GM18868 (cell line): ENCODE data around the gene GPX4.
"Not testable (repeated sequence)": the region's sequence is repeated elsewhere in the genome, so short reads cannot be mapped to it uniquely, and the experiment has no call there.

Experiments used
- ATAC-seq: cut with Tn5 transposase; IDR thresholded peaks from one replicate; pipeline ENCODE4 v1.9.1; 2021; ENCODE audit warnings: mild to moderate bottlenecking, moderate library complexity; ENCODE audit not compliant: unreplicated experiment

Gene GPX4

DNA sequence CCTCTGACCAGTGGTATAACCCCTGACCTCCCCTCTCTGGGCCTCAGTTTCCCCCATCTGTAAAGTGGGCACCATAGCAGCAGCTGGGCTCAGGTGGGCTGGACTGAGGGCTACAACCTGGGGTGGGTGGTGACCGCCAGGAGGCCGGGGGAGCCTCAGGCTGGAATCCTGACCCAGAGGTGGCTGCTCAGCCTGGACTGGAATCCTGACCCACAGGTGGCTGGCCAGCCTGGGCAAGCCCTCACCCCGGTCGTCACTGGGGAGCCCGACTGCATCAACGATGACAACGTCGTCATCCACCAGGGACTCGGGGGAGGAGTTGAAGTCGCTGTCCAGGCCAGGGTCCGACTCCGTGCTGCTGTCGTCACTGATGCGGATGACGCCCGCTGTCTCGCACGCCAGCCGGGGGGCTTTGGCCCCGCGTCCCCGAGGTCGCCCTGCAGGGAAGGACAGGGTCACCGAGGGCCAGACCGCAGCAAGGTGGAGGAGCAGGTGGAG is 10.2 kb downstream of the GPX4 start:
- ATAC-seq: no peak

DNA sequence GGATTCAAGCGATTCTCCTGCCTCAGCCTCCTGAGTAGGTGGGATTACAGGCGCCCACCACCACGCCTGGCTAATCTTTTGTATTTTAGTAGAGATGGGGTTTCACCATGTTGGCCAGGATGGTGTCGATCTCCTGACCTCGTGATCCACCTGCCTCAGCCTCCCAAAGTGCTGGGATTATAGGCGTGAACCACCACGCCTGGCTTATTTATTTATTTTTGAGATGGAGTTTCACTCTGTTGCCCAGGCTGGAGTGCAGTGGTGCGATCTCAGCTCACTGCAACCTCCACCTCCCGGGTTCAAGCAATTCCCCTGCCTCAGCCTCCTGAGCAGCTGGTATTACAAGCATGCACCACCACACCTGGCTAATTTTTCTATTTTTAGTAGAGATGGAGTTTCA is 10.9 kb downstream of the GPX4 start:
- not testable (repeated sequence) for ATAC-seq

DNA sequence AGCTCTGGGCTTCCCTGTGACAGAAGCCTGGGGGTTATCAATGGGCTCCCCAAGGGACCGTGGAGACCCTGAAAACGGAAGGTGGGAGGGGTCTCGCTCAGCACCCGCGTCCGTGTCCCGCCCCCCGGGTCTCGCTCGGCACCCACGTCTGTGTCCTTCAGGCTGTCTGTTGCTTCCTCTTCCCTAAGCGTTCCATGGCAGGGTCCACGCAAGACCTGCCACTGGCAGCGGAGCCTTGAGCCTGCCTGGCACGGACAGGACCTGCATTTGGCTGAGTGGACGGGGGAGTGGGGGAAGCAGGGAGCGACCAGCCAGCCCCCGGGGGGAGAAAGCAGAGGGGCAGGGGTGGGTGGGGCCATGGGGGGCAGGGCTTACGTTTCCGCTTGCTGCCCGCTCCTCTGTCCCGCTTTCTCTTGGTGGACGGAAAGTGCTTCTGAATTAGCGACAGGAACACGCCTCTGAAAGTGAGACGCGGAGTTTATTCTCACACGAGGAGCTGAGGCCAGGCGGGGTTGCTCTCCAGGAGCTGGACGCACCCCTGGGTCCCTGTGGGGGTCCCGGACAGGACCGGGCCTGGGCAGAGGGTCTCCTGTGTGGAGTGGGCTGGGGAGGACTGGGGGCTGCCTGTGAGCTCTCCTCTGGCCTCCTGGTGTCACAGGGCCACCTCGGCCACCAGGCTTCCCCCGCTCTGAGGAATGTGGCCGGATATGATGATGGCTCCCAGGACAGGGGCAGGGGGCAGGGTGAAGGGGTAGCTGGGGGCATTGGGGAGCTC is 12.0 kb downstream of the GPX4 start:
- no peak for ATAC-seq

DNA sequence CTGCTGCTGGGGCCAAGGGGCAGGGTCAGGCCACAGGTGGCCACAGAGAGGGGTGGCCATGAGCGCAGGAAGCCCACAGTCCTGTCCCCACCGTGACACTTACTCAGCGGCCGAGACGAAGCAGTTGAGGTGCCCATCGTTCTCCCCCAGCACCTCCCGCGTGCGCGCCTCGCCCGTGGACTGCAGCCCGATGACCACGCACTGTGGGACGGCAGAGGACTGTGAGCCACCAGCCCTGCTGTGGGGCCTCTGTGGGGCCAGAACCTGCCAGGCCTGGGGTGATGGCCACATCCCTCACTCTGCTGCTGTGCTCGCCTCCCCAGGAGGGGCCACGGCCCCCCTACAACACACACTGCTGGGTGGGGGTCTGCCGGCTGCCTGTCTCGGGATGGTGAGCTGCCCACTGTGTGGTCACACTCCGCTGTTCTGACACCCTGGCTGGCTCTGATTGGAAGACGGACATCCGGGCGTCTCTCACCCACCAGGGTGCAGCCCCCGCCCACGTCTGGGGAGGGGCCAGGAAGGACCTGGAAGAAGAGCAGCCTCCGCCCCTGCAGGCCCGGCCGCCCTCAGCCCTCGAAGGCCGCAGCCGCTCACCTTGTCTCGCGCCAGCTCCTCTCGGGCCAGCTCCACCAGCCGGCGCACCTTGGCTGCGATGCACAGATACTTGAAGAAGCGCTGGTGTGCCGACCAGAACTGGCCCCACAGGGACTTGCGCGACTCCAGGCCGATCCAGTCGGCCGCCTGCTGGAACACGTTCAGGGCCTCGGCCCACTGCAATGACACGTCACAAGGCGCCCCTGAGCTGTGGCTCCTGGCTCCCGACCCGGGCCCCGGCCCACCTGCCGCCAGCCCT is 13.2 kb downstream of the GPX4 start:
- no peak for ATAC-seq

DNA sequence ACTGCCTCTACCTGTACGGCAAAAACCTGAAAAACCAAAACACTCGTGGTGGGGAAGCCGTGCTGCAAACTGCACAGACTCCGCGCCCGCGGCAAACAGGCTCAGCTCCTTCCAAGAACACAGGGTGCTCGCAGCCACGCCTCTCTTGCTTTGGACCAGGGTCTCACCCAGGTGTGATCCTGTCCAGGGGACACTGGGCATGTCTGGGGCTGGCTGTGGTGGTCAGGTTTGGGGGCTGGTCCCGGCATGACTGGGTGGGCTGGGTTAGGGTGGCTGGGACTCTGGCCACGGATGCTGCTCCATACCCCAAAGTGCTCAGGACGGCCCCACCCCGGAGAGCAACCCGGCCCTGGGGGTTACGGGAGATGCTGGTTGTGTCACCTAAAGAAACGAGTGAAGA is 13.9 kb downstream of the GPX4 start:
- no peak for ATAC-seq

DNA sequence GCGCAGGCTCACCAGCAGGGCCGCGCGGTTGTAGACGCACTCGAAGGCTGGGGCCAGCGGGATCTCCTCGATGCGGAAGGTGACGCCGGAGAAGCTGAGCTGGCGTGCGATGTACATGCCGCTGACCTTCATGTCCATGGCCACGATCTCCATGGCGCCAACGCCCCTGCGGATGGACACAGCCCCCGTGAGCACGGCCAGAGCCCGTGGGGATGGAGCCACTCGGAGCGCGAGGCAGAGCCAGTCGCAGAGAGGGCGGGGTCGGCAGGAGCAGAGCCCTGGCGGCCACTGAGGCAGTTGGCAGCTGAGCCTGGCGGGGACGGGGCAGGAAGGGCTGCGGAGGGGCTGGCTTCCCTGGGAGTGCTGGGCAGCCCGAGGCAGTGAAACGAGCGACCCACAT is 15.2 kb downstream of the GPX4 start:
- no peak for ATAC-seq

DNA sequence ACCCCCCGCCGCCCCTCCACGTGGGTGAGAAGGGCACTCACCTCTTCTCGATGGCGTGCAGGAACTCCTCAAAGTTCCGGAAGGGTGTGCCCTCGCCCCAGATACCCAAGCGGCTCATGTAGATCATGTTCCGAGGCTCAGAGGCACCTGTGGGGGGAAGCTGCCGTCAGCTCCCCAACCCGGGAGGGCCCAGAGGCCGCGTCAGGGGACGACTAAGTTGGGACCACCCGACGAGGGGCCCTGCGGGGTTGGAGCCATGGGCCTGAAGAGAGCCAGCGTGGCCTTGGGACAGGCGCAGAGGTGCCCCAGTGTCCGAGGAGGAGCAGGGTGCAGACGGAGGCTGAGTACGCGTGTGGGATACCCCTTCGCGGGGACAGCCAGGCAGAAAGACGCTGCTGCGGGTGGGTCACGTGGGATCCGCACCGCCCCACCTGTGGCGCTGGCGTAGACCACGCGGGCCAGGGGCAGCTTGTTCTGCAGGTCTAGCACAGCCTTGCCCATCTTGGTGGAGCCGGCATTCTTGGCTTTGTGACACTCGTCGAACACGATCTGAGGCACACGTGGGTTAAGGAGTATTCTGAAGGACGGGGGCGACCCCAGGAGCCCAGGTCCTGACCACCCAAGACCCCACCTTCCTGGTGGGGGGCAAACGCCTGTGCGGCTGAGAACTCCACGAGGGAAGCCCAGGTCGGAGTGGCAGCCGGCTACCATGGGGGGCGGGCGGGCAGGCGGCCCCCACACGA is 15.9 kb downstream of the GPX4 start:
- ATAC-seq: no peak

DNA sequence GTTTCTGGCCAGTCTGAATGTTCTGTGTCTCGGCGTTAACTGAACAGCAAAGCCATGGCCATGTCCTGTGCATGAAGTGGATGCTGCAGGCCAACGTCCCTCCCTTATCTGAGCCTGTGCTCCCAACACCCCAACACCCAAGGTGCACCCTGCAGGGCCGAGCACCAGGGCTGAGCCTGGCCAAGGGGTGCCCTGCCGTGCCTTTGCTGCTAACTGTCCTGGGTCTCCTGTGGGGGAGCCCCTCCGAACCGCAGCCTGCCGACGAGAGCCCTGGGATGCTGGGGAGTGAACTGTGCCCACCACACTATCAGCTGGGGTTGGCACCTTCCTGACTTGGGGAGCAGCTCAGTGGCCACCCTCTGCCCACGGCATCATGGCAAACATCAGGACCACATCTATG is 17.6 kb downstream of the GPX4 start:
- no peak for ATAC-seq

DNA sequence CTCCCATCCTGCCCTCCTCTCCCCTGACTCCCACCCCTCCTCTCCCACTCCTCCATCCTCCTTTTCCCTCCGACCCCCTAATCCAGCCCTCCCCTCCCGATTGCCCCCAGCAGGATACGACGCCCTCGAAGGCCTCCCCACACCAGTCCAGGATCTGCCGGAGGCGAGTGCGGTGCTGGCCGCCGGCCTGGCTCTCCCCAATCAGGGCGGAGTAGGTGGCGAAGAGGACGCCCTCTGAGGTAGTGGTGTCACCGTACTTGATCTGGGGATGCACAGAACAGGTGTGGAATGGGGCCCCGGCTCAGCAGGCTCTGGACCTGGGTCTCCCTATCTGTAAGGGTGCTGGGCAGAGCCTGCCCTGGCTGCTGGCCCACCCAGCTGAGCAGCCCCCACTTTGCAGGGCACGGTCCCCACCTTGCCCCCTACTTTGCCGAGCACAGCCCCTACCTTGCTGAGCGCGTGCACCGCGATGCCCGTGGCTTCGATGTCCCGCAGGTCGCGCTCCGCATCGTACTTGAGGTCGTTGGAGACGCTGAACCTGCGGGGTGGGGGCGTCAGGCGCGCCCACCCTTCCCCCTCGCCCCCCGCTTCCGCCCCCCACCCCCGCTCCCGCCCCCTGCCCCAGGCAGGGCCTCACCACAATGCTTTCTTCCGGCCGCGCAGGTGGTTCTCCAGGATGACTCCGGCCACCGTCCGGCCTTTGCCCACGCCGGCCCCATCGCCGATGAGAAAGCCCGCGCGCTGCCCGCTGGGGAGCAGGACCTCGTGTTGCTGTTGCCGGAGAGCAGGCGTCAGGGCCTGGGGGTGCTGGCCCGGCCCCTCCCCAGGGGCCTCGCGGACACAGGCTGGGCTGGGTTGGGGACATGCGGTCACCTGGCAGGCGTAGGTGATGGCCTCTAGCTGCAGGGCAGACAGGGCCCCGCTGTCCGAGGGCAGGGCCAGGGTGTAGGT is 18.5 kb downstream of the GPX4 start:
- no peak for ATAC-seq

DNA sequence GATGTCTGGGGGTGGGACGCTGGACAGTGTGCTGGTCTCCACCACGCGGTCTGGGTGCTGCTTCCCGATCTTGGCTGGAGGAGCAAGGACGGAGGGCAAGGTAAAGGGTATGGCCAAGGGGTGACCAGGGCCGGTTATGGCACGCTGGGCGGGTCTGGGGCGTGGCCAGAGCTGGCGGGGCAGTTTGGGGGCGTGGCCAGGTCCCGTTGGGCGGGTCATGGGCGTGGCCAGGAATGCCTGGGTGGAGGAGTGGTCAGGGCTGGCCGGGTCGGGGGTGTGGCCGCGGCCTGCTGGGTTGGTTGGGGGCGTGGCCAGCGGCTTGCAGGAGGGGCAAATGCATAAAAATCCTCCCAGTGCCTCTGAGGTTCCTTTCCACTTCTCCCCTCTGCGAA is 19.2 kb downstream of the GPX4 start:
- no peak for ATAC-seq

DNA sequence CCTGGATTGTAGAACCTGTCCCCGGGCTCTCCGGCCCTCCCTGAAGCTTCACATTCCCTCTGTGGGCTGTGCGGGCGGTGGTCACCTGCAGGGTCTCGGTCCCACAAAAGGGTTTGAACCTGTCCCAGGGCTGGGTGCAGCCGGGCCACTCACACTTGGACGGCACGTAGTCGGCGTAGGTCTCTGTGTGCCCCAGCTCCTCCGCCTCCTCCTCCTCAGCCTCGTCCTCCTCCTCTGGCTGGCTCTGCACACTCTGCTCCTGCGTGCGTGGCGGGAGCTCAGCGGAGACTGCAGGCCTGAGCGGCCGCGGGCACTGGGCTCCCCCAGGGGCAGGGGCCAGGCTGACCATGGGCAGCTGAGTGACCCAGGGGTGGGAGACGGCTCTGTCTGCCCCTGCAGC is 19.6 kb downstream of the GPX4 start:
- no peak for ATAC-seq

DNA sequence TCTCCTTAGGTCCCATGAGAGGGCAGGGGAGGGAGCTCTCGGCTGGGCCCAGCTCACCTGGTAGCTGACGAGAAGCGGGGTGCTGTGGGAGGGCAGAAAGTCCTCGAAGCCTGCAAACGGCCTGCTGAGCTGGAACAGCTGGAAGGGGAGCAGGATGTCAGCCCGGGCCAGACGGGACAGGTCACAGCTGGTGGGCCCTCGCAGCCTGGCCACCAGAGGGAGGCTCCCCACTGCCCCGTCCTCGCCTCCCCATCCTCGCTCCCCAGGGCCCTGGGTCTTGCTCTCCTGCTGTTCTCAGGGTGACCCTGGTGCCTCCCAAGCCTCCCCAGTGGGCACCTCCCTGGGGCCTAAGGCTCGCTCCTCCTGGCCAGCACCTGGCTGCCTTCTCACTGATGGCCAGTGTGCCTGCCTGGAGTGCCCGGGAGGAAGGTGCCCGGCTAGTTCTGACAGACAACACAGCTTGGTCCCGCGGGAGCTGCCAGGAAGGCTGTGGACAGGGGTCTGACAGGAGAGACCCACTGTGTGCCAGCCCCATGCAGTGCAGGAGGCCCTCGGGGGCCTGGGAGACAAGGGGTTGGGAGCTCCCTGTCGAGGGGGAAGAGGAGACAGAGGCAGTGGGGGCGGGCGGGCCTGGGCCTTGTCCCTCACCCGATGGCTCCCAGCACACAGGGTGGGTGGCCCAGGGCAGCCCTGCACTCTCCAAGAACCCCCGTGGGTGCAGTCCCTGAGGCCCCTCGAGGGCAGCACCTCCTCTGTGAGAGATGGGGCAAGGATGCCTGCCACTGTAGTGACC is 20.3 kb downstream of the GPX4 start:
- ATAC-seq: no peak

DNA sequence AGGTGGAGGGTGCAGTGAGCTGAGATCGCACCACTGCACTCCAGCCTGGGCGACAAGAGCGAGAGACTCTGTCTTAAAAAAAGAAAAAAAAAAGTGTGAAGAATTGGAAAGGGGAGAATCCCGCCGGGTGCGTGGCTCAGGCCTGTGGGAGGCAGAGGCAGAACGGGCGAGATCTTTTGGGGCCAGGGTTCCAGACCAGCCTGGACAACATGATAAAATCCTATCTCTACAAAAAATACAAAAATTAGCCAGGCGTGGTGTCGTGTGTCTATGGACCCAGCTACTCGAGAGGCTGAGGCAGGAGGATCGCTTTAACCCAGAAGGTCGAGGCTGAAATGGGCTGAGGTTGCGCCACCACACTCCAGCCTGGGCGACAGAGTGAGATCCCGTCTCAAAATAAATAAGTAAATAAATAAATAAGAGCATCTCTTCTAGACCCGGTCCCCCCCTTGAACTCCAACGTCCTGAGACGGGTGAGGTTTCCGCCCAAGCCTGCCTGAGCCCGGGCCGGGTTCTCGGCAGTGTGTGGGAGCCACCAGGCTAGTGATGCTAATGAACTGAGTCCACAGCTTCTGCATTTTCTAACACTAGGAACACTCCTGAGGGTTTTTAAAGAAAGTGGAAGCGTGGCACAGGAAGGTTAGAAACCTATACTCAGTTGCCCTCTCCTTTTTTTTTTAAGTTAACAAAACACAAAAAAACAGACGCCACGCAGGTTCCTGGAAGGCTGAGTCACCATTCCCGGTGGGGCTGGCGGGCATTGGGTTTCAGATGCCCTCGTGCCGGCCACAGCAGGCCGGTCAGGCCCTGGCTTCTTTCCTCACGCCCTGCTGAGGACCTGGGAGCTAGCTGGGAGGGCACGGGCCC is 22.0 kb downstream of the GPX4 start:
- ATAC-seq: no peak

DNA sequence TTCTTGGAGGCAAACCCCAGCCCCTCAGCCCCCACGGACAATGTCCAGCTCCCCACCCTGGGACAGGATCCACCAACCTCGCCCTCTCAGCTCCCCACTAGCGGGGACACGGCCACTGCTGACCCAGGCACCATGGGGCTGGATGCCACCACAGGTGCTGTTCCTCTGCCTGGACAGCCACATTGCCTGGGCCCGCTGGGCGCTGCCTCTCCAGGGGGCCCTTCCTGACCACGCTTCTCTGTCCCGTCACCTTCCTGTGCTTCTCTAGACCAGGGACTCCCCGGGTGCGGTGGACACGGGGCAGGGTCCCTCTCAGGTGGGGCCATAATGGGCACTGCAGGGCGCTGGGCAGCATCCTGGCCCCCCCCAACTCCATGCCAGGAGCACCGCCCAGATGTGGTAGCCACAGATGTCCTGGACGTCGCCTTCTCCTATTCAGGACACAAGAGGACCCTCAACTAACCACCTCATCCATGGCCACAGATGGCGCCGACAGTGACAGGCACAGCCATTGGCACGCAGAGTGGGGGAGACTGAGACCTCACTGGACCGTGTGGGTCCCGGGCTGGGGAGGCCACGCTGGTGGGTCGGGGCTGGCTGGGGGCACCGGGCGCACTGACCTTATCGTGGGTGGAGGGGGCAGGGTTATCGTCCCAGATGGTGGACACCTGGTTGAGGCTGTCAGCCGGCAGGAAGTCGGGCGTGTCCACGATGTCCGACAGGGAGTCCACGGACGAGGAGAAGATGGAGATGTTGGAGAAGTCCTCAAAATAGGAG is 23.4 kb downstream of the GPX4 start:
- ATAC-seq: no peak

DNA sequence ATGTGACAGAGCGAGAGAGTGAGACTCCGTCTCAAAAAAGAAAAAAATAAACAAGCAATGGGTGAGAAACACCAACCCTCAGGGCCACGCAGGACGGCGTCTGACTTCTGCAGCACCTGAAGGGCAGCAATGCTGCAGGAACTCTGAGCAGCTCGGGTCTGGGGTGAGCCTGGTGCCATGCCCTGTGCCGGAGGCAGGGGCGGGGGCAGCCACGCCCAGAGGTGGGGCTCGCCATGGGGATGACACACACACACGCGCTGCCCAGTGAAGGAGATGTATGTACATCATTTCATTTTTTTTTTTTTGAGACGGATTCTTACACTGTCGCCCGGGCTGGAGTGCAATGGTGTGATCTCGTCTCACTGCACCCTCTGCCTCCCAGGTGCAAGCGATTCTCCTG is 24.3 kb downstream of the GPX4 start:
- ATAC-seq: no peak

DNA sequence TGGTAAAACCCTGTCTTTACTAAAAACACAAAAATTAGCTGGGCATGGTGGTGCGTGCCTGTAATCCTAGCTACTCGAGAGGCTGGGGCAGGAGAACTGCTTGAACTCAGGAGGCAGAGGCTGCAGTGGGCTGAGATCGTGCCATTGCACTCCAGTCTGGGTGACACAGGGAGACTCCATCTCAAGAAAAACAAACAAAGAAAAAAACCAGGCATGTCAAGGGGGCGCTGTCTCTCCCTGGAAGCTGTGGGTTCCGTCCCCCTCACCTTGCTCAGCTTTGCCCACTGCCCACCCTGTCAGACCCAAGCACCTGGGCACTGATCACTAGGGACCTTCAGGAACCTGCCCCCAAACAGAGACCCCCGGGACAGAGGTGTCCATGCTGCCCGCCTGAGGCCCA is 25.3 kb downstream of the GPX4 start:
- ATAC-seq: not testable (repeated sequence)

DNA sequence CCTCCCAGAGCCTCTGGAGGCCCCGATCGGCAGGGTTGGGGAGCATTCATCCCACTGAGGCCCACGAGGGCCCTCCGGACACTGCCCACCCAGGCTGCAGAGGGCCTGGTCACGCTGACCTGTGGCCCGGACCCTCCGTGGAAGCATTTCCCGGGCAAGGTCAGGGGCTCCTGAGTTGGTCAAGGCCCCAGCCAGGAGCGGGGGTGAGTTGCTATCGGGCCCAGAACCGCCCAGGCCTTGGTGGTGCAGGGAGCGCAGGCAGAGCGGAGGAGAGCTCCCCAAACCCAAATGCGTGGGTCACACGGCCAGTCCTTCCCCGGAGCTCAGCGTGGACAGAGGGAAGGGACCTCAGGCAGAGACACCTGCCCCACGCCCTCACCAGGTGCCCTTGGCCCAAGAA is 25.7 kb downstream of the GPX4 start:
- no peak for ATAC-seq
